Hepatocyte (in vitro differentiated cells): ENCODE data around the gene USH2A. TPM values are rescaled to one million over a fixed set of nuclear protein-coding genes. Genes with fewer than 3 reads are reported as not detected.

Source experiments
- DNase-seq: peaks from one replicate; pipeline ENCODE4 v3.0.0-alpha.2; 2016; ENCODE audit warnings: low spot score
- H2AFZ ChIP-seq: fragments of 200-600 bp; sonication (generic); 2 replicates; pipeline ENCODE4 v1.6.0; 2016; ENCODE audit warnings: antibody characterized with exemption, mild to moderate bottlenecking
- H3K27ac ChIP-seq: fragments of 200-600 bp; sonication (generic); 2 replicates; pipeline ENCODE4 v1.5.1; 2016; ENCODE audit warnings: mild to moderate bottlenecking
- H3K27me3 ChIP-seq: fragments of 200-600 bp; sonication (generic); 2 replicates; pipeline ENCODE4 v1.6.1; 2016
- H3K36me3 ChIP-seq: fragments of 200-600 bp; sonication (generic); replicated peaks from 2 replicates; pipeline ENCODE4 v1.5.1; 2016; ENCODE audit warnings: low read depth; ENCODE audit not compliant: insufficient read depth
- H3K4me1 ChIP-seq: fragments of 200-600 bp; sonication (generic); 2 replicates; pipeline ENCODE4 v1.5.1; 2016; ENCODE audit warnings: mild to moderate bottlenecking, moderate library complexity; ENCODE audit not compliant: insufficient read depth
- H3K4me2 ChIP-seq: fragments of 200-600 bp; sonication (generic); 2 replicates; pipeline ENCODE4 v1.6.0; 2016
- H3K4me3 ChIP-seq: fragments of 200-600 bp; sonication (generic); 2 replicates; pipeline ENCODE4 v1.5.1; 2016; ENCODE audit warnings: mild to moderate bottlenecking
- H3K79me2 ChIP-seq: fragments of 200-600 bp; sonication (generic); 2 replicates; pipeline ENCODE4 v1.6.0; 2017; ENCODE audit warnings: mild to moderate bottlenecking
- H3K9me2 ChIP-seq: fragments of 200-600 bp; sonication (generic); replicated peaks from 2 replicates; pipeline ENCODE4 v1.6.0; 2017; ENCODE audit warnings: mild to moderate bottlenecking; ENCODE audit not compliant: insufficient read depth
- H3K9me3 ChIP-seq: fragments of 200-600 bp; sonication (generic); 2 replicates; pipeline ENCODE4 v1.5.1; 2016; ENCODE audit warnings: low read depth, mild to moderate bottlenecking
- H4K20me1 ChIP-seq: fragments of 200-600 bp; sonication (generic); 2 replicates; pipeline ENCODE4 v1.6.0; 2016; ENCODE audit warnings: mild to moderate bottlenecking; ENCODE audit not compliant: insufficient read depth, poor library complexity, severe bottlenecking
- CTCF ChIP-seq: fragments of 200-600 bp; sonication (generic); IDR thresholded peaks from 2 replicates; pipeline ENCODE4 v1.5.1; 2016; ENCODE audit warnings: antibody characterized with exemption, mild to moderate bottlenecking; ENCODE audit not compliant: poor library complexity
- EZH2 ChIP-seq: fragments of 200-600 bp; sonication (generic); IDR thresholded peaks from 2 replicates; pipeline ENCODE4 v1.6.1; 2016; ENCODE audit warnings: antibody characterized with exemption, mild to moderate bottlenecking, borderline replicate concordance
- EZH2phosphoT487 ChIP-seq: fragments of 200-600 bp; sonication (generic); IDR thresholded peaks from one replicate; pipeline ENCODE4 v1.6.1; 2018; ENCODE audit warnings: antibody characterized with exemption, mild to moderate bottlenecking, low read depth, moderate library complexity; ENCODE audit not compliant: unreplicated experiment, severe bottlenecking
- WGBS: methylation state at CpG from one replicate; pipeline ENCODE4 v1.1.6; 2016; ENCODE audit warnings: low lambda C conversion rate; ENCODE audit errors: missing lambda C conversion rate; 5-methylcytosine and 5-hydroxymethylcytosine counted together
- polyA plus RNA-seq: library from polyadenylated mRNA; unstranded; fragments of >200 nt; fragmentation: Nextera tagmentation; extraction: Ambion mirVana; gene quantifications from 2 replicates; pipeline ENCODE4 v1.2.1, GENCODE V29; 2016
- total RNA-seq: library from RNA; depleted of rRNA; stranded (reverse); fragments of >200 nt; gene quantifications from 2 replicates; pipeline ENCODE4 v1.2.3, GENCODE V29; 2014

Gene USH2A
- total and polyA plus RNA-seq, 2 experiments from 2014 or later, result 0.07 TPM; not detected in 1

- no peaks in the 10 kb centered on the region for H3K36me3 ChIP-seq
- no peak for DNase-seq
- no peak for TF ChIP-seq CTCF
- TF ChIP-seq EZH2phosphoT487, result no peak
- no peak for TF ChIP-seq EZH2
Observed at GRCh38 chr1:216457356-216457755, 34.1 kb upstream of the USH2A start.

GRCh38 chr1:216456682-216457081 lies 33.4 kb upstream of the USH2A start:
- Histone ChIP-seq H3K4me2 (no peak overlapping the region), H3K4me1 (peaks cover 12% of the 10 kb centered on the region), H3K9me3 (no peaks in the 10 kb centered on the region), H3K27ac (no peak overlapping the region), H3K36me3 (no peaks in the 10 kb centered on the region), H4K20me1 (no peaks in the 10 kb centered on the region), H3K4me3 (no peak overlapping the region), H3K79me2 (no peaks in the 10 kb centered on the region), H2AFZ (no peak overlapping the region), H3K9me2 (no peaks in the 10 kb centered on the region), H3K27me3 (no peaks in the 10 kb centered on the region)
- DNase-seq, result no peak
- WGBS, result 62% methylated on average over 3 of the region's 3 CpGs
- TF ChIP-seq CTCF (no peak), EZH2 (no peak), EZH2phosphoT487 (no peak)

More at GRCh38 chr1:216457356-216457755, 34.1 kb upstream of the USH2A start:
- Histone ChIP-seq H4K20me1 (no peaks in the 10 kb centered on the region), H3K9me2 (no peaks in the 10 kb centered on the region), H3K4me1 (peaks cover 19% of the 10 kb centered on the region), H3K4me3 (no peak overlapping the region), H3K9me3 (no peaks in the 10 kb centered on the region), H2AFZ (no peak overlapping the region), H3K27me3 (no peaks in the 10 kb centered on the region), H3K79me2 (no peaks in the 10 kb centered on the region), H3K27ac (no peak overlapping the region), H3K4me2 (no peak overlapping the region)

GRCh38 chr1:216453777-216454176 lies 30.5 kb upstream of the USH2A start:
- no peak for DNase-seq
- H3K9me2 ChIP-seq, result no peaks in the 10 kb centered on the region
- H3K9me3 ChIP-seq, result no peaks in the 10 kb centered on the region
- TF ChIP-seq EZH2phosphoT487 (no peak), CTCF (no peak), EZH2 (no peak)
- no peaks in the 10 kb centered on the region for H4K20me1 ChIP-seq
- no peak overlapping the region for H2AFZ ChIP-seq
- H3K27ac ChIP-seq, result no peak overlapping the region
- H3K4me3 ChIP-seq, result no peak overlapping the region
- H3K79me2 ChIP-seq, result no peaks in the 10 kb centered on the region
- H3K27me3 ChIP-seq, result no peaks in the 10 kb centered on the region
- H3K4me2 ChIP-seq, result no peak overlapping the region
- 53% methylated on average over 2 of the region's 2 CpGs for WGBS
- H3K36me3 ChIP-seq, result no peaks in the 10 kb centered on the region
- H3K4me1 ChIP-seq, result peaks cover 7% of the 10 kb centered on the region

- no peak for TF ChIP-seq EZH2phosphoT487
- no peak for TF ChIP-seq CTCF
- TF ChIP-seq EZH2, result no peak
- H4K20me1 ChIP-seq, result no peaks in the 10 kb centered on the region
- no peak overlapping the region for H3K4me2 ChIP-seq
- no peak overlapping the region for H3K4me3 ChIP-seq
- no peaks in the 10 kb centered on the region for H3K9me3 ChIP-seq
- no peak overlapping the region for H3K27ac ChIP-seq
- no peaks in the 10 kb centered on the region for H3K9me2 ChIP-seq
- DNase-seq, result no peak
- no peaks in the 10 kb centered on the region for H3K36me3 ChIP-seq
- no peaks in the 10 kb centered on the region for H3K79me2 ChIP-seq
- no peaks in the 10 kb centered on the region for H3K4me1 ChIP-seq
- WGBS, result 93% methylated on average over 3 of the region's 3 CpGs
- no peak overlapping the region for H2AFZ ChIP-seq
- no peaks in the 10 kb centered on the region for H3K27me3 ChIP-seq
Observed at GRCh38 chr1:216450227-216450626, 27.0 kb upstream of the USH2A start.
